SK-N-SH (cell line): ENCODE measurements around the gene SLC46A3. TPM values are rescaled to one million over a fixed set of nuclear protein-coding genes. Genes with fewer than 3 reads are reported as not detected.

Experiments used
- CTCF ChIA-PET: fragments of 300-600, 350-600 bp; formaldehyde crosslinking; extraction: SDS; loops from one replicate; lab custom pipeline; 2021; lab: Yijun Ruan, JAX
- POLR2A ChIA-PET: fragments of 350-600 bp; sonication (Branson Sonifier 250); formaldehyde crosslinking; extraction: SDS; loops from one replicate; lab custom pipeline; 2020; ENCODE audit warnings: antibody characterized with exemption, inconsistent platforms; lab: Yijun Ruan, JAX
- DNase-seq: peaks from one replicate; pipeline ENCODE4 v3.0.0; 2012
- H2AFZ ChIP-seq: fragments of 200-600 bp; sonication (generic); 2 replicates; pipeline ENCODE4 v1.8.1; 2016; ENCODE audit warnings: antibody characterized with exemption, mild to moderate bottlenecking, low read depth
- H3F3A ChIP-seq: fragments of 200-600 bp; sonication (generic); replicated peaks from 2 replicates; pipeline ENCODE3; 2016; ENCODE audit warnings: antibody characterized with exemption, mild to moderate bottlenecking; ENCODE audit not compliant: insufficient read depth
- H3K27ac ChIP-seq, 2 experiments: fragments of 200-500 bp in 1 of 2; fragments of 200-600 bp in 1 of 2; sonication (Bioruptor generic) in 1 of 2; sonication (generic), shearing (Covaris generic) in 1 of 2; 2 replicates each; pipeline versions ENCODE4 v1.5.1 to v1.6.1; 2014 to 2016; ENCODE audit warnings: low read depth in 2 of 2, inconsistent platforms in 1 of 2, low read length in 1 of 2, mild to moderate bottlenecking in 1 of 2, mixed read lengths in 1 of 2
- H3K27me3 ChIP-seq: fragments of 200-600 bp; sonication (generic), shearing (Covaris generic); 2 replicates; pipeline ENCODE4 v1.6.1; 2016; ENCODE audit warnings: mixed run types; ENCODE audit not compliant: insufficient read depth
- H3K36me3 ChIP-seq, 2 experiments: fragments of 200-500 bp in 1 of 2; fragments of 200-600 bp in 1 of 2; sonication (Bioruptor generic) in 1 of 2; sonication (generic) in 1 of 2; replicated peaks in 1 of 2; 2 replicates each; pipeline versions ENCODE3 to v1.5.1; 2014 to 2016; ENCODE audit warnings: low read length in 1 of 2, mild to moderate bottlenecking in 1 of 2; ENCODE audit not compliant: insufficient read depth in 2 of 2, control insufficient read depth in 1 of 2
- H3K4me1 ChIP-seq, 2 experiments: fragments of 200-500 bp in 1 of 2; fragments of 200-600 bp in 1 of 2; sonication (Bioruptor generic) in 1 of 2; sonication (generic), shearing (Covaris generic) in 1 of 2; 2 replicates each; pipeline versions ENCODE4 v1.5.1 to v1.6.1; 2014 to 2016; ENCODE audit warnings: low read depth in 1 of 2, low read length in 1 of 2, mixed run types in 1 of 2; ENCODE audit not compliant: insufficient read depth in 2 of 2, control insufficient read depth in 1 of 2
- H3K4me2 ChIP-seq: fragments of 200-600 bp; sonication (generic), shearing (Covaris generic); 2 replicates; pipeline ENCODE4 v1.6.1; 2017; ENCODE audit warnings: mixed run types
- H3K4me3 ChIP-seq, 2 experiments: fragments of 200-500 bp in 1 of 2; fragments of 200-600 bp in 1 of 2; sonication (Bioruptor generic) in 1 of 2; sonication (generic), shearing (Covaris generic) in 1 of 2; 2 replicates each; pipeline versions ENCODE4 v1.5.1 to v1.8.1; 2014 to 2016; ENCODE audit warnings: low read depth in 2 of 2, inconsistent platforms in 1 of 2, low read length in 1 of 2, mild to moderate bottlenecking in 1 of 2, mixed read lengths in 1 of 2, moderate library complexity in 1 of 2
- H3K79me2 ChIP-seq: fragments of 200-600 bp; sonication (generic); 2 replicates; pipeline ENCODE4 v1.8.1; 2017; ENCODE audit warnings: mild to moderate bottlenecking; ENCODE audit not compliant: insufficient read depth
- H3K9ac ChIP-seq: fragments of 200-600 bp; sonication (generic); 2 replicates; pipeline ENCODE4 v1.6.1; 2017; ENCODE audit warnings: mixed run types
- H3K9me2 ChIP-seq: fragments of 200-600 bp; sonication (generic); 2 replicates; pipeline ENCODE4 v1.6.1; 2017; ENCODE audit warnings: mixed run types
- H3K9me3 ChIP-seq: fragments of 200-600 bp; sonication (generic); 2 replicates; pipeline ENCODE4 v1.6.1; 2017; ENCODE audit warnings: mixed run types, mild to moderate bottlenecking, moderate library complexity
- H4K20me1 ChIP-seq: fragments of 200-600 bp; sonication (generic); 2 replicates; pipeline ENCODE4 v1.6.1; 2017; ENCODE audit warnings: mild to moderate bottlenecking, mixed run types; ENCODE audit not compliant: insufficient read depth
- EP300 ChIP-seq, 2 experiments: IDR thresholded peaks; 2 replicates each; pipeline versions ENCODE4 v1.4.0 to v1.6.1; 2012; ENCODE audit warnings: borderline replicate concordance in 1 of 2, low read depth in 1 of 2, low read length in 1 of 2
- FOSL2 ChIP-seq: IDR thresholded peaks from 2 replicates; pipeline ENCODE4 v1.4.0; 2012; ENCODE audit warnings: low read depth, mild to moderate bottlenecking, moderate library complexity, borderline replicate concordance
- JUND ChIP-seq: IDR thresholded peaks from 2 replicates; pipeline ENCODE4 v1.4.0; 2012
- NFIC ChIP-seq: IDR thresholded peaks from 2 replicates; pipeline ENCODE4 v1.4.0; 2012; ENCODE audit warnings: borderline replicate concordance
- POLR2AphosphoS5 ChIP-seq: IDR thresholded peaks from 2 replicates; pipeline ENCODE4 v1.6.1; 2012; ENCODE audit warnings: low read depth, low read length
- RAD21 ChIP-seq: IDR thresholded peaks from 2 replicates; pipeline ENCODE4 v1.6.1; 2012; ENCODE audit warnings: mild to moderate bottlenecking, low read length
- SIN3A ChIP-seq: IDR thresholded peaks from 2 replicates; pipeline ENCODE4 v1.6.1; 2012; ENCODE audit warnings: low read depth, mild to moderate bottlenecking, low read length, moderate library complexity, borderline replicate concordance
- TCF12 ChIP-seq: IDR thresholded peaks from 2 replicates; pipeline ENCODE4 v1.4.0; 2012
- WGBS: methylation state at CpG from one replicate; pipeline ENCODE4 v1.1.6; 2017; ENCODE audit warnings: low lambda C conversion rate; 5-methylcytosine and 5-hydroxymethylcytosine counted together
- polyA plus RNA-seq, 3 experiments: library from polyadenylated mRNA; depleted of rRNA; stranded (reverse); fragments of >200 nt; gene quantifications; 2 replicates each; pipeline ENCODE4 v1.2.3, GENCODE V29; 2012
- TF ChIP-seq, protein P1 (sequence below): IDR thresholded peaks from 2 replicates; pipeline ENCODE4; 2012
- TF ChIP-seq, protein P2 (sequence below): IDR thresholded peaks from 2 replicates; pipeline ENCODE4 v1.4.0; 2012; ENCODE audit warnings: low read depth
- TF ChIP-seq, protein P3 (sequence below): IDR thresholded peaks from 2 replicates; pipeline ENCODE4 v1.6.1; 2012; ENCODE audit warnings: mild to moderate bottlenecking, low read depth, low read length, moderate library complexity

SLC46A3 gene
- polyA plus RNA-seq, 1 of the 3 experiments (the other 2 are of a cell fraction): 2.0 TPM

DNA sequence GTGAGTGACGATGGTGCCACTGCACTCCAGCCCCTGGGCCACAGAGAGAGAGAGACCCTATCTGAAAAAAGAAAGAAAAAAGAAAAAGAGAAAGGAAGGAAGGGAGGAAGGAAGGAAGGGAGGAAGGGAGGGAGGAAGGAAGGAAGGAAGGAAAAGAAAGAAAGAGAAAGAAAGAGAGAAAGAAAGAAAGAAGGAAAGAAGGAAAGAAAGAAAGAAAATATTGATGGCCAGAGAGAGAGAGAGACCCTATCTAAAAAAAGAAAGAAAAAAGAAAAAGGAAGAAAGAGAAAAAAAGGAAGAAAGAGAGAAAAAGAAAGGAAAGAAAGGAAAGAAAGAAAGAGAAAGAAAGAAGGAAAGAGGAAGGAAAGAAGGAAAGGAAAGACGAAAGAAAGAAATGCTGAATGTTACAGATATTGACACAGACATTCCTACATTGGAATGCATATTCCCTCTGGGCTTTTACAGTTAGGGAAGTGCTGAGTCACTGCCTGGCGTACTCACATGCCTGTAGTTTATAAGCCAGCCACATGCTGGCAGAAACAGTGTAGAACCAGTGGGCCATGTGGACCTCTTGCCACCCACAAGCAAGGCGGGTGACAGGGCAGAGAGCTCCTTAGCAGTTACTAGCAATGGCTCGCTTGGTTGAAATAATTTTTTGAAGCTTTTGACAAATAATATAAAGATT is 34.6 kb upstream of the SLC46A3 start:
- H3K4me3 ChIP-seq: no peak overlapping the region
- H3K9me3 ChIP-seq: no peaks in the 10 kb centered on the region
- no peak for DNase-seq
- no peaks in the 10 kb centered on the region for H3K36me3 ChIP-seq
- H3K4me1 ChIP-seq: peaks cover 0 to 11% of the 10 kb centered on the region in 2 experiments; a peak in 2 of 4 replicates
- WGBS: 32% methylated on average over 5 of the region's 5 CpGs
- H3K4me2 ChIP-seq: peak overlapping the region; percentile 38; the same call in 1 of the 2 replicates
- no peaks in the 10 kb centered on the region for H4K20me1 ChIP-seq
- no peaks in the 10 kb centered on the region for H3K27me3 ChIP-seq
- H3K79me2 ChIP-seq: no peaks in the 10 kb centered on the region
- ChIA-PET POLR2A (no interaction called here), CTCF (interaction anchor here (1.3 kb wide), 1 partner anchor 43 kb away, joined by 5 read pairs; no protein-coding TSS in a partner anchor)
- peak overlapping the region; percentile 48 to 54; a peak in 3 of 4 replicates for H3K27ac ChIP-seq
- H3K9me2 ChIP-seq: no peaks in the 10 kb centered on the region
- H3F3A ChIP-seq: no peaks in the 10 kb centered on the region
- H3K9ac ChIP-seq: no peak overlapping the region; the same call in 1 of the 2 replicates
- H2AFZ ChIP-seq: peak overlapping the region; percentile 91
- TF ChIP-seq, protein P1, sequence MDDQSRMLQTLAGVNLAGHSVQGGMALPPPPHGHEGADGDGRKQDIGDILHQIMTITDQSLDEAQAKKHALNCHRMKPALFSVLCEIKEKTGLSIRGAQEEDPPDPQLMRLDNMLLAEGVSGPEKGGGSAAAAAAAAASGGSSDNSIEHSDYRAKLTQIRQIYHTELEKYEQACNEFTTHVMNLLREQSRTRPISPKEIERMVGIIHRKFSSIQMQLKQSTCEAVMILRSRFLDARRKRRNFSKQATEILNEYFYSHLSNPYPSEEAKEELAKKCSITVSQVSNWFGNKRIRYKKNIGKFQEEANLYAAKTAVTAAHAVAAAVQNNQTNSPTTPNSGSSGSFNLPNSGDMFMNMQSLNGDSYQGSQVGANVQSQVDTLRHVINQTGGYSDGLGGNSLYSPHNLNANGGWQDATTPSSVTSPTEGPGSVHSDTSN: peak; percentile 30; the same call in 1 of the 2 replicates
- TF ChIP-seq RAD21: no peak
- TF ChIP-seq, protein P2, sequence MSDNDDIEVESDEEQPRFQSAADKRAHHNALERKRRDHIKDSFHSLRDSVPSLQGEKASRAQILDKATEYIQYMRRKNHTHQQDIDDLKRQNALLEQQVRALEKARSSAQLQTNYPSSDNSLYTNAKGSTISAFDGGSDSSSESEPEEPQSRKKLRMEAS: peak; percentile 95
- no peak for TF ChIP-seq NFIC
- peak in 1 of 2 experiments; percentile 12; a peak in 1 of 4 replicates for TF ChIP-seq EP300 (IDR thresholded peaks at IDR 0.05; ENCODE audit: borderline replicate concordance in 1 of 2, low read depth in 1 of 2, low read length in 1 of 2)
- TF ChIP-seq FOSL2: peak; percentile 64; the same call in 1 of the 2 replicates
- peak; percentile 56 for TF ChIP-seq TCF12
- peak; percentile 33 for TF ChIP-seq JUND
- TF ChIP-seq SIN3A: 0 out of 2 replicates have a peak, but pooled peaks have one; percentile 17
- TF ChIP-seq, all 33 proteins: peak for 7

DNA sequence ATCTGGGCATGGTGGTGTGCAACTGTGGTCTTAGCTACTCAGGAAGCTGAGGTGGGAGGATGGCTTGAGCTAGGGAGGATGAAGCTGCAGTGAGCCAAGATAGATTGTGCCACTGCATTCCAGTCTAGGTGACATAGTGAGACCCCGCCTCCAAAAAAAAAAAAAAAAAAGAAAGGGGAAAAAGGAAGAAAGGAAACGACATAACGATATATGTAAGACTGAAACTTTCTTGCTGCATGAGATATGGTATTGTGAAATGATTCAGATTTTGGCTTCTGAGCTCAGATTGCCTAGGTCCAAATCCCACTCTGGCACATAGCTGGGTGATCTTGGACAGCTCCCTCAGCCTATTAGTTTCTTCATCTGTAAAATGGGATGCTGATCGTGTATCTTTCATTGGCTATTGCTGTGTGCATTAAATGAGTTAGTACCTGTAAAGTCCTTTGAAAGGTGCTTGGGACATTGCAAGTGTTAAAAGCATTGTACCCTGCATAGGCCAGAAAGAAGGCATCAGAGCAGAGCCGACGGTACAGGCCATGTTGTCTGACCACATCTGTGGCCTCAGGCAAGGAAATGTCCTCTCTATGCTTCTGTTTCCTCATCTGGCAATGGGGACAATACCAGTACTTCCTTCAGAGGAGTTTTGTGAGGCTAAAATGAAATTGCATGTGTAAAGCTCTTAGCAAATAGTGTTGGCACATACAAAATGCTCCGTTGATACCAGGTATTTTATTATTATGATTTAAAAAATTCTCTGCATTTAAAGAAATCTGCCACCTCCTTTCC is 32.6 kb upstream of the SLC46A3 start:
- ChIA-PET POLR2A (no interaction called here), CTCF (no interaction called here)
- TF ChIP-seq JUND: no peak
- TF ChIP-seq, protein P3, sequence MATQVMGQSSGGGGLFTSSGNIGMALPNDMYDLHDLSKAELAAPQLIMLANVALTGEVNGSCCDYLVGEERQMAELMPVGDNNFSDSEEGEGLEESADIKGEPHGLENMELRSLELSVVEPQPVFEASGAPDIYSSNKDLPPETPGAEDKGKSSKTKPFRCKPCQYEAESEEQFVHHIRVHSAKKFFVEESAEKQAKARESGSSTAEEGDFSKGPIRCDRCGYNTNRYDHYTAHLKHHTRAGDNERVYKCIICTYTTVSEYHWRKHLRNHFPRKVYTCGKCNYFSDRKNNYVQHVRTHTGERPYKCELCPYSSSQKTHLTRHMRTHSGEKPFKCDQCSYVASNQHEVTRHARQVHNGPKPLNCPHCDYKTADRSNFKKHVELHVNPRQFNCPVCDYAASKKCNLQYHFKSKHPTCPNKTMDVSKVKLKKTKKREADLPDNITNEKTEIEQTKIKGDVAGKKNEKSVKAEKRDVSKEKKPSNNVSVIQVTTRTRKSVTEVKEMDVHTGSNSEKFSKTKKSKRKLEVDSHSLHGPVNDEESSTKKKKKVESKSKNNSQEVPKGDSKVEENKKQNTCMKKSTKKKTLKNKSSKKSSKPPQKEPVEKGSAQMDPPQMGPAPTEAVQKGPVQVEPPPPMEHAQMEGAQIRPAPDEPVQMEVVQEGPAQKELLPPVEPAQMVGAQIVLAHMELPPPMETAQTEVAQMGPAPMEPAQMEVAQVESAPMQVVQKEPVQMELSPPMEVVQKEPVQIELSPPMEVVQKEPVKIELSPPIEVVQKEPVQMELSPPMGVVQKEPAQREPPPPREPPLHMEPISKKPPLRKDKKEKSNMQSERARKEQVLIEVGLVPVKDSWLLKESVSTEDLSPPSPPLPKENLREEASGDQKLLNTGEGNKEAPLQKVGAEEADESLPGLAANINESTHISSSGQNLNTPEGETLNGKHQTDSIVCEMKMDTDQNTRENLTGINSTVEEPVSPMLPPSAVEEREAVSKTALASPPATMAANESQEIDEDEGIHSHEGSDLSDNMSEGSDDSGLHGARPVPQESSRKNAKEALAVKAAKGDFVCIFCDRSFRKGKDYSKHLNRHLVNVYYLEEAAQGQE: peak; percentile 62; the same call in 1 of the 2 replicates
- TF ChIP-seq POLR2AphosphoS5: no peak
- no peak for TF ChIP-seq TCF12
- Histone ChIP-seq H3K36me3 (no peaks in the 10 kb centered on the region), H3K4me2 (no peak overlapping the region), H3K27ac (no peak overlapping the region), H3K9me3 (no peaks in the 10 kb centered on the region), H3K4me1 (peaks cover 0 to 11% of the 10 kb centered on the region in 2 experiments; a peak in 2 of 4 replicates), H3K9me2 (no peaks in the 10 kb centered on the region), H3K9ac (no peak overlapping the region), H3K27me3 (no peaks in the 10 kb centered on the region; the same call in 1 of the 2 replicates), H3K79me2 (no peaks in the 10 kb centered on the region), H2AFZ (peak overlapping the region; percentile 42; the same call in 1 of the 2 replicates), H3F3A (no peaks in the 10 kb centered on the region), H4K20me1 (no peaks in the 10 kb centered on the region), H3K4me3 (no peak overlapping the region)
- DNase-seq: no peak
- WGBS: 30% methylated on average over 7 of the region's 7 CpGs
